ENCODE data around the gene DLST. TPM values are rescaled to one million over a fixed set of nuclear protein-coding genes. Genes with fewer than 3 reads are reported as not detected.

DLST gene
- polyA plus RNA-seq, 1 of the 3 experiments (the other 2 are of a cell fraction): 92.3 TPM

DNA sequence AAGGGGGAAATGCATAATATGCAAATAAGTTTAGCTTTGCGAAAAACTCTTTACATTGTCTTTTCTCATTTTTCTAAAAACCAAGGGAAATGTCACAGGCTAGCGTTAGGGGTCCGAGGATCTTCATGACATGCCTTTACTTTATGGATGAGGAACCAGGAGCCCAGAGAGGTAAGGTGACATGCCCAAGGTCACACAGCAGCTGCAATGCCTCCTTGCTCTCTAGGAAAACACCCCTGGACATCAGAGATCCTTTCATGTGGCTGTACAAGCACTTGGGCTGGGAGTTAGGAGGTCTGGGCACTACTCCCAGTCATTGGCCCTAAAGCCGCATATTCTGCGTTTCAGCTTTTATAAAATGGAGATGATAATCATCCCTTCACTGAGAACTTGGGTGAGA is 6.5 kb upstream of the DLST start (continued):
- TF ChIP-seq, protein P1, sequence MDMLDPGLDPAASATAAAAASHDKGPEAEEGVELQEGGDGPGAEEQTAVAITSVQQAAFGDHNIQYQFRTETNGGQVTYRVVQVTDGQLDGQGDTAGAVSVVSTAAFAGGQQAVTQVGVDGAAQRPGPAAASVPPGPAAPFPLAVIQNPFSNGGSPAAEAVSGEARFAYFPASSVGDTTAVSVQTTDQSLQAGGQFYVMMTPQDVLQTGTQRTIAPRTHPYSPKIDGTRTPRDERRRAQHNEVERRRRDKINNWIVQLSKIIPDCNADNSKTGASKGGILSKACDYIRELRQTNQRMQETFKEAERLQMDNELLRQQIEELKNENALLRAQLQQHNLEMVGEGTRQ (IDR thresholded peaks at IDR 0.05; ENCODE audit: borderline replicate concordance, low read depth, low read length): no peak
- no peak for TF ChIP-seq RCOR1 (IDR thresholded peaks at IDR 0.05; ENCODE audit: low read length)
- TF ChIP-seq, protein P2, sequence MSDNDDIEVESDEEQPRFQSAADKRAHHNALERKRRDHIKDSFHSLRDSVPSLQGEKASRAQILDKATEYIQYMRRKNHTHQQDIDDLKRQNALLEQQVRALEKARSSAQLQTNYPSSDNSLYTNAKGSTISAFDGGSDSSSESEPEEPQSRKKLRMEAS (IDR thresholded peaks at IDR 0.05; ENCODE audit: low read depth): no peak
- no peak for TF ChIP-seq TAF1 (IDR thresholded peaks at IDR 0.05; ENCODE audit: borderline replicate concordance, low read depth, low read length)

- H3K27ac ChIP-seq (ENCODE audit: low read depth in 2 of 2, low read length in 1 of 2): no peak within 1 kb of the TSS
- H3K36me3 ChIP-seq (replicated peaks in 1 of 2; ENCODE audit: control insufficient read depth in 1 of 2, insufficient read depth in 2 of 2, low read length in 1 of 2): no peaks in the 10 kb centered on the region
- TF ChIP-seq NFIC (IDR thresholded peaks at IDR 0.05; ENCODE audit: borderline replicate concordance): no peak
- TF ChIP-seq TEAD4 (IDR thresholded peaks at IDR 0.05; ENCODE audit: borderline replicate concordance, insufficient read depth): no peak
- no peak for TF ChIP-seq SIN3A (IDR thresholded peaks at IDR 0.05; ENCODE audit: borderline replicate concordance, low read depth, low read length)
- TF ChIP-seq FOSL2 (IDR thresholded peaks at IDR 0.05; ENCODE audit: borderline replicate concordance, low read depth): no peak
- no peak for TF ChIP-seq PBX3 (IDR thresholded peaks at IDR 0.05)
- no peak within 1 kb of the TSS for H3K4me3 ChIP-seq (ENCODE audit: low read depth in 2 of 2, low read length in 1 of 2)
- 84% methylated on average over 6 of the region's 13 CpGs for WGBS (ENCODE audit: low lambda C conversion rate)
- H3K27me3 ChIP-seq (ENCODE audit: insufficient read depth): no peaks in the 10 kb centered on the region
- peaks cover under 1% of the 10 kb centered on the region for H3F3A ChIP-seq (replicated peaks; ENCODE audit: insufficient read depth)
- POLR2A ChIA-PET: no interaction called here
- H3K4me2 ChIP-seq: no peak within 1 kb of the TSS
- CTCF ChIA-PET: interaction anchor here (7.1 to 17.2 kb wide), 2 partner anchors 15 to 31 kb away, joined by 94 to 134 read pairs; no protein-coding TSS in a partner anchor
- H3K4me1 ChIP-seq (ENCODE audit: control insufficient read depth in 1 of 2, insufficient read depth in 2 of 2, low read depth in 1 of 2, low read length in 1 of 2): peaks cover 0 to 4% of the 10 kb centered on the region in 2 experiments; a peak in 1 of 4 replicates
- no peaks in the 10 kb centered on the region for H3K9me2 ChIP-seq
- no peaks in the 10 kb centered on the region for H3K9me3 ChIP-seq
- H3K9ac ChIP-seq: no peak within 1 kb of the TSS
- H4K20me1 ChIP-seq (ENCODE audit: insufficient read depth): no peaks in the 10 kb centered on the region
- H2AFZ ChIP-seq (ENCODE audit: low read depth): no peak within 1 kb of the TSS
- H3K79me2 ChIP-seq (ENCODE audit: insufficient read depth): no peaks in the 10 kb centered on the region
- DNase-seq: no peak
Measured at GRCh38 chr14:74875941-74876913, 5.5 kb upstream of the DLST start, which contains the start of gene PROX2. TSS of gene PROX2 (minus strand) at chr14:74876145. CDS start at chr14:74863834, 12,311 bp downstream.
